Measurements from ENCODE around the gene TOLLIP. TPM values are rescaled to one million over a fixed set of nuclear protein-coding genes. Genes with fewer than 3 reads are reported as not detected.

TOLLIP gene
- total RNA-seq, 4 donors from 2014 or later: 50.9 to 89.0 (median 54.9) TPM

DNA sequence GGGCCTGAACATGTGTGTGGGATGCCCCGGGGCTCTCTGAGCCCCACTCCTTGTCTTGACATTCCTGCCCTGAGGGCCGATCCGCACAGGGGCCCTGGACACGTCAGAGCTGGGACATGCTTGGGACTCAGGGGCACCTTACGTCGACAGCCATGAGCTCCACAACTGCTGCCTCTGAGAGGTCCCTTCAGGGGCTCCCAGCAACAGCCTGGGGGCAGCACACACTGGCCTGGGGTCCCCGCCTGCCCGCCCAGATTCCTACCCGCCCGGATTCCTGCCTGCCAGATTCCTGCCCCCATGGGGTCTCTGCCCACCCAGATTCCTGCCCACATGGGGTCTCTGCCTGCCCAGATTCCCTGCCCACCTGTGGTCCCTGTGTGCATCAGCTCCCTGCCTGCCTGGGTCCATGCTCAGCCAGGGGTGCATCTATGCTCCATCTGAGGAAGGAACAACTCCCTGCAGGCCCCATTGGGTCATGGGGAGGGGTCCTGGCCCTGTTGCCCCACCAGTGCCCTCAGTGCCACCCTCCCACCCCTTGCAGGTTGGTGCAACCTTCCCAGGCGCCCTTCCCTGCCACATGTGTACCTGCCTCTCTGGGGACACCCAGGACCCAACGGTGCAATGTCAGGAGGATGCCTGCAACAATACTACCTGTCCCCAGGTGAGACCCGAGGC, 50.9 kb downstream of the TOLLIP start:
- H3K36me3 ChIP-seq: no peaks in the 10 kb centered on the region
- no peaks in the 10 kb centered on the region for H3K27me3 ChIP-seq
- no peak overlapping the region for H3K27ac ChIP-seq
- TF ChIP-seq EP300 (IDR thresholded peaks at IDR 0.05) (no peak), POLR2A (IDR thresholded peaks at IDR 0.05) (no peak)
- TF ChIP-seq, protein P1, sequence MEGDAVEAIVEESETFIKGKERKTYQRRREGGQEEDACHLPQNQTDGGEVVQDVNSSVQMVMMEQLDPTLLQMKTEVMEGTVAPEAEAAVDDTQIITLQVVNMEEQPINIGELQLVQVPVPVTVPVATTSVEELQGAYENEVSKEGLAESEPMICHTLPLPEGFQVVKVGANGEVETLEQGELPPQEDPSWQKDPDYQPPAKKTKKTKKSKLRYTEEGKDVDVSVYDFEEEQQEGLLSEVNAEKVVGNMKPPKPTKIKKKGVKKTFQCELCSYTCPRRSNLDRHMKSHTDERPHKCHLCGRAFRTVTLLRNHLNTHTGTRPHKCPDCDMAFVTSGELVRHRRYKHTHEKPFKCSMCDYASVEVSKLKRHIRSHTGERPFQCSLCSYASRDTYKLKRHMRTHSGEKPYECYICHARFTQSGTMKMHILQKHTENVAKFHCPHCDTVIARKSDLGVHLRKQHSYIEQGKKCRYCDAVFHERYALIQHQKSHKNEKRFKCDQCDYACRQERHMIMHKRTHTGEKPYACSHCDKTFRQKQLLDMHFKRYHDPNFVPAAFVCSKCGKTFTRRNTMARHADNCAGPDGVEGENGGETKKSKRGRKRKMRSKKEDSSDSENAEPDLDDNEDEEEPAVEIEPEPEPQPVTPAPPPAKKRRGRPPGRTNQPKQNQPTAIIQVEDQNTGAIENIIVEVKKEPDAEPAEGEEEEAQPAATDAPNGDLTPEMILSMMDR (IDR thresholded peaks at IDR 0.05): no peak
- no peaks in the 10 kb centered on the region for H3K9me3 ChIP-seq
- H3K4me3 ChIP-seq: no peak overlapping the region
- 61 to 74% methylated on average over 13 of the region's 13 CpGs for WGBS, 2 donors
- DNase-seq (ENCODE audit: low spot score in 2 of 2): no peak
- H3K4me1 ChIP-seq: peaks cover 4 to 21% (median 14%) of the 10 kb centered on the region in 4 donors

DNA sequence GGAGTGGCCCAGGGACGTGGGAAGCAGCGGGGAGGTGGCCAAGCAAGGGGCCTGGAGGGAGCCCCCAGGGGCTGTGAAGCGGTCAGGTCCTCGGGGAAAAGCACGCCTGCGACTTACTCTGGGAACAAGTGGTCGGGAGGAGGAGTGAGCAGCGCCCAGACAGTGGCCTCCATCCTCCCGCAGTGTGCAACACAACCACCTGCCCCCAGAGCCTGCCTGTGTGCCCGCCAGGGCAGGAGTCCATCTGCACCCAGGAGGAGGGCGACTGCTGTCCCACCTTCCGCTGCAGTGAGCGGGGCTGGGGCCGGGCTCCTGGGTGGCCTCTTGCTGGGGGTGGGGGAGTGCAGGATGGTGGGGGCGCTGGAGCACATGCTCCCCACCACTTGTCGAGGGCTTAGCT, 51.5 kb downstream of the TOLLIP start:
- WGBS, 2 donors: 65 to 72% methylated on average over 10 to 14 of the region's 16 CpGs
- Histone ChIP-seq H3K4me1 (peaks cover 4 to 17% (median 11%) of the 10 kb centered on the region in 4 donors), H3K27ac (no peak overlapping the region), H3K27me3 (no peaks in the 10 kb centered on the region), H3K36me3 (no peaks in the 10 kb centered on the region), H3K9me3 (no peaks in the 10 kb centered on the region), H3K4me3 (no peak overlapping the region)
- TF ChIP-seq EP300 (IDR thresholded peaks at IDR 0.05): no peak
- no peak for TF ChIP-seq POLR2A (IDR thresholded peaks at IDR 0.05)
- TF ChIP-seq, protein P1 (IDR thresholded peaks at IDR 0.05): no peak
- no peak for DNase-seq (ENCODE audit: low spot score in 2 of 2)

DNA sequence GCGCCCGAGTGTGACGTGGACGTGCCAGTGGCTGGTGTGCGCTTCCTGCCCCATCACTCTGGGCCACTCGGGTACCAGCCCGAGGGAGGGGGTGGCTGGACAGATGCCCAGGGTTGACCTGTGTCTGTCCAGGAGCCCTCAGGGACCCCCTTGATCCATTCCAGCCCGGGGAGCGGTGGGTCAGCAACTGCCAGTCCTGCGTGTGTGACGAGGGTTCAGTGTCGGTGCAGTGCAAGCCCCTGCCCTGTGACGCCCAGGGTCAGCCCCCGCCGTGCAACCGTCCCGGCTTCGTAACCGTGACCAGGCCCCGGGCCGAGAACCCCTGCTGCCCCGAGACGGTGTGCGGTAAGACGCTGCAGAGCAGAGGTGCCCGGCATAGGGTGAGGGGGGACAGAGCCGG, 52.1 kb downstream of the TOLLIP start:
- H3K27me3 ChIP-seq: no peaks in the 10 kb centered on the region
- WGBS, 2 donors: 80 to 87% methylated on average over 17 to 23 of the region's 27 CpGs
- H3K36me3 ChIP-seq: no peaks in the 10 kb centered on the region
- peaks cover 4 to 12% (median 7%) of the 10 kb centered on the region in 4 donors for H3K4me1 ChIP-seq
- no peak for TF ChIP-seq EP300 (IDR thresholded peaks at IDR 0.05)
- no peak for TF ChIP-seq POLR2A (IDR thresholded peaks at IDR 0.05)
- TF ChIP-seq, protein P1 (IDR thresholded peaks at IDR 0.05): no peak
- no peak overlapping the region for H3K27ac ChIP-seq
- no peaks in the 10 kb centered on the region for H3K9me3 ChIP-seq
- no peak overlapping the region for H3K4me3 ChIP-seq
- no peak for DNase-seq (ENCODE audit: low spot score in 2 of 2)

DNA sequence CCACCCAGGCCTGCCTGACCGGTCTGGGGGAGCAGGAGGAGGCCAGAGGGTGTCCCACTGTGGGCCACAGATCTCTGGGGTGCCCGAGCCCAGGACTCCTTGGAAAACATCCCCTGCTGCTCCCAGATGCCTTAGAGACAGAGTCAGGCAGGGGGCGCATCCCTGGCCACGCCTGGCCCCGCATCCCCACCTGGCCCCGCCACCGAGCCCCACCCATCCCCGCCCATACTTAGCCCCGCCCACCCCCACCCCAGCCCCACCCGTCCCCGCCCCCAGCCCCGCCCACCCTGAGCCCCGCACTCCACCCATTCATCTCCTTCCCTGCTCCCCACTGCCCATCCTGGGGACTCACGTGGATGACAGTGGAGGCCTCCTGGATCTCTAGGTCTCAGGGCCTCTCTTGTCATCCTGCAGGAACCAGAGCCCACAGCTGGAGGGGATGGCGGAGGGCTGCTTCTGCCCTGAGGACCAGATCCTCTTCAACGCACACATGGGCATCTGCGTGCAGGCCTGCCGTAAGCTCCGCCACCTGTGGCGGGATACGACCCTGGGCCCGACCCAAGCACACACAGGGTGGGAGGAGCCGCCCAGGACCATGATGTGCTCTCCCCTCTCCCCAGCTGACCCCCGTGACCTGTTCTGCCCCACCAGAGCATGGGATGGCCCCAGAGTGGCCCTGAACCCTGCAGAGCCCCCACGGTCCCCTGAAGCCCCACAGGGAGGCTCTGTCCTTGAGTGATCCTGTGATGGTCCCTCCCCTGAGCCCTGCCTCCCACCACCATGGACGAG, 53.0 kb downstream of the TOLLIP start:
- DNase-seq (ENCODE audit: low spot score in 2 of 2): no peak
- H3K27me3 ChIP-seq: no peaks in the 10 kb centered on the region
- no peaks in the 10 kb centered on the region for H3K36me3 ChIP-seq
- no peak overlapping the region for H3K4me3 ChIP-seq
- no peak overlapping the region for H3K27ac ChIP-seq
- TF ChIP-seq POLR2A (IDR thresholded peaks at IDR 0.05) (no peak), EP300 (IDR thresholded peaks at IDR 0.05) (no peak)
- TF ChIP-seq, protein P1 (IDR thresholded peaks at IDR 0.05): no peak
- 57 to 67% methylated on average over 7 to 18 of the region's 26 CpGs for WGBS, 2 donors
- peaks cover 0 to 5% (median 0%) of the 10 kb centered on the region in 4 donors for H3K4me1 ChIP-seq
- H3K9me3 ChIP-seq: no peaks in the 10 kb centered on the region

DNA sequence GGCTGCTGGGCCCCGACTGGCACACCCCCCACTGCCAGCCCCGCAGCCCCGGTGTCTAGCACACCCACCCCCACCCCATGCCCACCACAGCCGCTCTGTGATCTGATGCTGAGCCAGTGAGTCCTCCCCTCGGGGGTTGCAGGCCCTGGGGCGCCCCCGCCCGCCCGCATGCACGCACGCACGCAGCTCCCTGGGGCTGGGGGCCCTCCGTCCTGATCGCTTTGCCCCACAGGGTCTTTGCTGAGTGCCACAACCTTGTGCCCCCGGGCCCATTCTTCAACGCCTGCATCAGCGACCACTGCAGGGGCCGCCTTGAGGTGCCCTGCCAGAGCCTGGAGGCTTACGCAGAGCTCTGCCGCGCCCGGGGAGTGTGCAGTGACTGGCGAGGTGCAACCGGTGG, 54.3 kb downstream of the TOLLIP start:
- Histone ChIP-seq H3K9me3 (no peaks in the 10 kb centered on the region), H3K4me1 (peaks cover 0 to 4% (median 0%) of the 10 kb centered on the region in 4 donors), H3K27me3 (no peaks in the 10 kb centered on the region), H3K36me3 (no peaks in the 10 kb centered on the region), H3K4me3 (no peak overlapping the region), H3K27ac (no peak overlapping the region)
- TF ChIP-seq, protein P1 (IDR thresholded peaks at IDR 0.05): no peak
- TF ChIP-seq EP300 (IDR thresholded peaks at IDR 0.05): no peak
- WGBS, 2 donors: 71 to 82% methylated on average over 8 to 12 of the region's 24 CpGs
- DNase-seq (ENCODE audit: low spot score in 2 of 2): no peak

Measured in tibial nerve (tissue), 4 donors.